Ishikawa (cell line): ENCODE results near the gene PMEL.

Experiments used
- CEBPB ChIP-seq: IDR thresholded peaks from 2 replicates; pipeline ENCODE4 v1.6.1; 2012
- CREB1 ChIP-seq: IDR thresholded peaks from 2 replicates; pipeline ENCODE4 v1.6.1; 2012; ENCODE audit warnings: low read depth
- EGR1 ChIP-seq: IDR thresholded peaks from 2 replicates; pipeline ENCODE4 v1.6.1; 2012
- EP300 ChIP-seq: IDR thresholded peaks from 2 replicates; pipeline ENCODE4 v1.6.1; 2012; ENCODE audit warnings: borderline replicate concordance
- FOXM1 ChIP-seq: IDR thresholded peaks from 2 replicates; pipeline ENCODE4 v1.6.1; 2012; ENCODE audit warnings: low read depth, borderline replicate concordance
- MAX ChIP-seq: IDR thresholded peaks from 2 replicates; pipeline ENCODE4 v1.6.1; 2012
- NFIC ChIP-seq: IDR thresholded peaks from 2 replicates; pipeline ENCODE4 v1.6.1; 2012
- RAD21 ChIP-seq: IDR thresholded peaks from 2 replicates; pipeline ENCODE4 v1.6.1; 2012; ENCODE audit warnings: low read depth
- REST ChIP-seq: IDR thresholded peaks from 2 replicates; pipeline ENCODE4 v1.6.1; 2012; ENCODE audit warnings: low read depth, mild to moderate bottlenecking
- TAF1 ChIP-seq: IDR thresholded peaks from 2 replicates; pipeline ENCODE4 v1.6.1; 2012; ENCODE audit warnings: low read depth, mild to moderate bottlenecking
- TCF12 ChIP-seq: IDR thresholded peaks from 2 replicates; pipeline ENCODE4 v1.6.1; 2012; ENCODE audit warnings: low read depth
- TEAD4 ChIP-seq: IDR thresholded peaks from 2 replicates; pipeline ENCODE4 v1.6.1; 2012
- USF1 ChIP-seq: IDR thresholded peaks from 2 replicates; pipeline ENCODE4 v1.6.1; 2012
- YY1 ChIP-seq: IDR thresholded peaks from 2 replicates; pipeline ENCODE4 v1.6.1; 2012; ENCODE audit warnings: low read depth
- ZBTB7A ChIP-seq: IDR thresholded peaks from 2 replicates; pipeline ENCODE4 v1.6.1; 2012; ENCODE audit warnings: low read depth

The PMEL gene

GRCh38 chr12:55931317-55931779 is 34.5 kb downstream of the PMEL start:
- TF ChIP-seq REST (no peak), YY1 (no peak), EP300 (no peak), CEBPB (no peak), TAF1 (no peak), TCF12 (no peak), USF1 (no peak), MAX (no peak), RAD21 (no peak), CREB1 (no peak), FOXM1 (no peak), ZBTB7A (no peak), EGR1 (no peak), NFIC (no peak), TEAD4 (no peak)

- TF ChIP-seq FOXM1, result no peak
- TF ChIP-seq USF1, result no peak
- 0 out of 2 replicates have a peak, but pooled peaks have one; percentile 5 for TF ChIP-seq MAX
- TF ChIP-seq CREB1, result no peak
- TF ChIP-seq YY1, result no peak
- TF ChIP-seq TAF1, result no peak
- no peak for TF ChIP-seq EGR1
- TF ChIP-seq RAD21, result peak; percentile 64
Measured at GRCh38 chr12:55930771-55931316, 35.0 kb downstream of the PMEL start, which contains the start of gene DGKA. DGKA (plus strand) TSS chr12:55931162; CDS start chr12:55936504, 5,342 bp downstream.

GRCh38 chr12:55929306-55929791 is 36.5 kb downstream of the PMEL start:
- TF ChIP-seq CEBPB, result no peak
- TF ChIP-seq RAD21, result no peak
- TF ChIP-seq FOXM1, result no peak
- TF ChIP-seq EGR1, result no peak
- TF ChIP-seq USF1, result no peak
- no peak for TF ChIP-seq TAF1

- TF ChIP-seq EGR1 (no peak), MAX (0 out of 2 replicates have a peak, but pooled peaks have one; percentile 26), TCF12 (0 out of 2 replicates have a peak, but pooled peaks have one; percentile 52), CEBPB (no peak), TEAD4 (0 out of 2 replicates have a peak, but pooled peaks have one; percentile 18), REST (no peak), CREB1 (no peak), YY1 (peak; percentile 8), FOXM1 (peak; percentile 47; the same call in 1 of the 2 replicates), NFIC (peak; percentile 83), EP300 (no peak; the same call in none of the 2 replicates), TAF1 (peak; percentile 52; the same call in 1 of the 2 replicates), USF1 (peak; percentile 46), RAD21 (no peak), ZBTB7A (no peak)
Measured at GRCh38 chr12:55927588-55928502, 38.0 kb downstream of the PMEL start, which contains the start of gene PYM1. PYM1 (minus strand) TSS chr12:55927894; CDS start chr12:55927761, 133 bp downstream.
